GM12878 (cell line): ENCODE results near the gene HOXD1. TPM values are rescaled to one million over a fixed set of nuclear protein-coding genes. Genes with fewer than 3 reads are reported as not detected.

Experiments
- ATAC-seq: fragments of 200-7000 bp; cut with Tn5 transposase; 3 replicates; pipeline ENCODE4 v1.9.1; 2020; ENCODE audit warnings: mild to moderate bottlenecking, moderate library complexity
- BruUV-seq: library from RNA; stranded (reverse); fragments of 400-500 nt; replicated peaks from 2 replicates; lab custom pipeline; 2021; lab: Mats Ljungman, UMichigan
- CTCF ChIA-PET: fragments of 300-600 bp; sonication (Branson Sonifier 250); formaldehyde crosslinking; extraction: SDS; loops from one replicate; lab custom pipeline; 2021; ENCODE audit warnings: inconsistent platforms; lab: Yijun Ruan, JAX
- POLR2A ChIA-PET: fragments of 350-600 bp; formaldehyde crosslinking; extraction: SDS; loops from one replicate; lab custom pipeline; 2021; ENCODE audit warnings: inconsistent platforms; lab: Charles Lee
- RAD21 ChIA-PET: fragments of 300-600 bp; sonication (Branson Sonifier 250); formaldehyde crosslinking; loops from one replicate; lab custom pipeline; 2023; ENCODE audit warnings: antibody characterized with exemption; ENCODE audit not compliant: unreplicated experiment; lab: Charles Lee
- SMC1A ChIA-PET: fragments of 300-600 bp; sonication (Branson Sonifier 250); formaldehyde crosslinking; loops from one replicate; lab custom pipeline; 2023; ENCODE audit not compliant: unreplicated experiment, uncharacterized antibody; lab: Charles Lee
- DNase-seq: peaks from one replicate; pipeline ENCODE4 v3.0.0-alpha.2; 2011; ENCODE audit warnings: low read depth, low spot score
- FAIRE-seq: peaks from 3 replicates; lab custom pipeline; 2011; peaks lifted over from hg19 to GRCh38; lab: Jason Lieb, UNC
- H2AFZ ChIP-seq: 2 replicates; pipeline ENCODE4 v1.6.0; 2011; ENCODE audit warnings: low read depth, low read length, control low read depth; ENCODE audit not compliant: control insufficient read depth
- H3K27ac ChIP-seq: 2 replicates; pipeline ENCODE4 v1.5.1; 2011; ENCODE audit warnings: control low read depth; ENCODE audit not compliant: control insufficient read depth, insufficient read depth
- H3K27me3 ChIP-seq, 2 experiments: replicated peaks in 1 of 2; 2 replicates each; pipeline versions ENCODE4 v1.6.0 to v1.6.1; 2011; ENCODE audit warnings: low read length in 1 of 2; ENCODE audit not compliant: control insufficient read depth in 2 of 2, insufficient read depth in 2 of 2
- H3K36me3 ChIP-seq, 2 experiments: 2 replicates each; pipeline ENCODE4 v1.5.1; 2011; ENCODE audit warnings: low read length in 1 of 2; ENCODE audit not compliant: control insufficient read depth in 2 of 2, insufficient read depth in 2 of 2
- H3K4me1 ChIP-seq: 2 replicates; pipeline ENCODE4 v1.6.1; 2011; ENCODE audit warnings: mild to moderate bottlenecking, low read length, moderate library complexity, mixed read lengths; ENCODE audit not compliant: control insufficient read depth, insufficient read depth
- H3K4me2 ChIP-seq: 2 replicates; pipeline ENCODE4 v1.6.0; 2011; ENCODE audit warnings: control low read depth; ENCODE audit not compliant: control insufficient read depth, insufficient read depth
- H3K4me3 ChIP-seq: fragments of 200-600 bp; sonication (generic); 2 replicates; pipeline ENCODE4 v1.5.1; 2016
- H3K79me2 ChIP-seq: 2 replicates; pipeline ENCODE4 v1.6.0; 2011; ENCODE audit warnings: low read length; ENCODE audit not compliant: control insufficient read depth, insufficient read depth
- H3K9ac ChIP-seq: 2 replicates; pipeline ENCODE4 v1.8.0; 2011; ENCODE audit warnings: low read length, control low read depth, mixed read lengths; ENCODE audit not compliant: control insufficient read depth, insufficient read depth
- H3K9me3 ChIP-seq: replicated peaks from 3 replicates; pipeline ENCODE4 v1.5.1; 2011; ENCODE audit warnings: mild to moderate bottlenecking, low read length; ENCODE audit not compliant: control insufficient read depth, insufficient read depth
- H4K20me1 ChIP-seq: 2 replicates; pipeline ENCODE4 v1.6.0; 2011; ENCODE audit not compliant: control insufficient read depth, insufficient read depth
- CHD2 ChIP-seq: IDR thresholded peaks from 2 replicates; pipeline ENCODE4 v1.6.1; 2011; ENCODE audit warnings: low read depth, low read length, improper control_type of control experiment, borderline replicate concordance
- CREB1 ChIP-seq: IDR thresholded peaks from 2 replicates; pipeline ENCODE4 v1.6.1; 2012; ENCODE audit warnings: low read depth, mild to moderate bottlenecking, inconsistent platforms
- HDAC6 ChIP-seq: fragments of 200-600 bp; sonication (generic); IDR thresholded peaks from one replicate; pipeline ENCODE4 v1.8.0; 2017; ENCODE audit warnings: antibody characterized with exemption; ENCODE audit not compliant: unreplicated experiment
- KAT2A ChIP-seq: conservative IDR thresholded peaks from 2 replicates; pipeline ENCODE4 v1.6.1; 2011; ENCODE audit warnings: low read depth, low read length; ENCODE audit not compliant: control insufficient read depth
- MXI1 ChIP-seq: fragments of 150-350 bp; IDR thresholded peaks from 2 replicates; pipeline ENCODE4 v1.6.1; 2011; ENCODE audit warnings: low read depth, mild to moderate bottlenecking, inconsistent platforms, low read length, improper control_type of control experiment
- POLR2A ChIP-seq: IDR thresholded peaks from 2 replicates; pipeline ENCODE4 v1.6.1; 2011; ENCODE audit warnings: low read depth, mild to moderate bottlenecking, low read length
- SKIL ChIP-seq: fragments of 450-650 bp; IDR thresholded peaks from 2 replicates; pipeline ENCODE4 v1.6.1; 2017; ENCODE audit warnings: mild to moderate bottlenecking, low read depth, inconsistent platforms; ENCODE audit not compliant: poor library complexity, severe bottlenecking
- SREBF1 ChIP-seq: IDR thresholded peaks from 2 replicates; pipeline ENCODE4 v1.6.1; 2012; ENCODE audit warnings: mild to moderate bottlenecking, low read length
- SUZ12 ChIP-seq: fragments of 200-600 bp; sonication (generic); IDR thresholded peaks from one replicate; pipeline ENCODE4 v1.6.1; 2018; ENCODE audit warnings: antibody characterized with exemption, mild to moderate bottlenecking; ENCODE audit not compliant: unreplicated experiment
- TARDBP ChIP-seq: IDR thresholded peaks from 2 replicates; pipeline ENCODE4 v1.6.1; 2016; ENCODE audit warnings: borderline replicate concordance
- TCF12 ChIP-seq: IDR thresholded peaks from 2 replicates; pipeline ENCODE4 v1.6.1; 2011; ENCODE audit warnings: low read depth, mild to moderate bottlenecking, low read length
- YBX1 ChIP-seq: fragments of 450-650 bp; IDR thresholded peaks from 2 replicates; pipeline ENCODE4 v1.6.1; 2016; ENCODE audit warnings: antibody characterized with exemption
- ZBTB11 ChIP-seq: fragments of 450-650 bp; formaldehyde crosslinking; IDR thresholded peaks from 2 replicates; pipeline ENCODE4 v1.5.0; 2022; ENCODE audit warnings: mild to moderate bottlenecking, missing genetic modification characterization
- ZNF207 ChIP-seq: fragments of 450-650 bp; IDR thresholded peaks from 2 replicates; pipeline ENCODE4 v1.6.1; 2014; ENCODE audit warnings: antibody characterized with exemption, mild to moderate bottlenecking, borderline replicate concordance
- ZNF622 ChIP-seq: fragments of 450-650 bp; IDR thresholded peaks from 2 replicates; pipeline ENCODE4 v1.6.1; 2017; ENCODE audit warnings: mild to moderate bottlenecking, inconsistent platforms
- WGBS: methylation state at CpG from one replicate; pipeline ENCODE4 v1.1.6; 2016; ENCODE audit warnings: low lambda C conversion rate; ENCODE audit not compliant: insufficient replicate concordance, insufficient coverage; ENCODE audit errors: missing lambda C conversion rate; 5-methylcytosine and 5-hydroxymethylcytosine counted together
- in situ Hi-C: fragments of 300-500 bp; cut with MboI; formaldehyde crosslinking; loops from 9 replicates; pipeline ENCODE4 v1.14.3; 2018; ENCODE audit warnings: mixed read lengths
- intact Hi-C: fragments of 100-400 bp; cut with micrococcal nuclease; formaldehyde crosslinking; loops from one replicate; pipeline ENCODE4 v1.14.2; 2022; ENCODE audit not compliant: unreplicated experiment
- polyA plus RNA-seq, 11 experiments: library from polyadenylated mRNA; depleted of rRNA in 4 of 11; unstranded in 6 of 11; stranded (reverse) in 5 of 11; fragments of >200 nt; fragmentation: Nextera tagmentation in 4 of 11; fragmentation: Illumina TruSeq in 1 of 11; extraction: Ambion mirVana in 4 of 11; extraction: Trizol in 1 of 11; gene quantifications; 1 replicate in 1 of 11; 2 replicates in 10 of 11; pipeline versions ENCODE4 v1.2.1 to v1.2.3, GENCODE V29; 2011 to 2016; ENCODE audit warnings: inconsistent platforms in 2 of 11, missing spikeins in 2 of 11, low read depth in 1 of 11
- total RNA-seq, 4 experiments: library from RNA; depleted of rRNA in 3 of 4; stranded (reverse); fragments of >200 nt in 3 of 4; fragmentation: Illumina TruSeq in 1 of 4; extraction: Trizol in 1 of 4; gene quantifications; 2 replicates each; pipeline versions ENCODE4 v1.2.1 to v1.2.3, GENCODE V29; 2013 to 2021
- TF ChIP-seq, protein P1 (sequence below): fragments of 150-350 bp; IDR thresholded peaks from 2 replicates; pipeline ENCODE4 v1.6.1; 2014; ENCODE audit warnings: mild to moderate bottlenecking, low read depth, low read length

Gene HOXD1
- total and polyA plus RNA-seq, 10 of the 15 experiments (the other 5 are each of a cell fraction or from before 2014, with no cell fraction given): not detected

DNA sequence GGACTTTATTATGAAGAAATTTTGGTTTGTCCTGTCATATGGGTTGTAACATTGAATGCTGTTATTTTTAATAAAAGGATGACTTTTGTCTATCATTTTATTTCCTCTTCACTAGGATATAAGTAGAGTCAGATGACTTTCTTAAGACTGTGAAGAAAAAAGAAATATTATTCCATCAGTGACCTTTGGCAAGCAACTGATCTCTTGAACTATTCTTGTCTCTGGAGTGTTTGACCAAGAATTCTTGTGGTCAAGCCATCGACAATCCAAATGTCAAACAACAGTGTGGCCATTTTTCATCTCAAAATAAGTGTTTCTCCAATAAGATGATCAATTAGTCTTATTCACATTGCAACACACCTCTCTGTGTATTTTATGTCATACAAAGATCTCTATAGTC is 24.9 kb downstream of the HOXD1 start:
- no TSS peak for BruUV-seq
- no peak for ATAC-seq
- Histone ChIP-seq H3K9me3 (no peaks in the 10 kb centered on the region), H3K27me3 (no peaks in the 10 kb centered on the region; a peak in 1 of 4 replicates), H3K27ac (no peak overlapping the region)
- CTCF ChIA-PET: no interaction called here
- intact Hi-C loops: no loop called here
- no peak for TF ChIP-seq ZNF622
- TF ChIP-seq CHD2: no peak
- no peak for TF ChIP-seq ZNF207
- TF ChIP-seq TARDBP: no peak
- no peak for TF ChIP-seq CREB1
- TF ChIP-seq SKIL: no peak
- TF ChIP-seq SUZ12: no peak
- TF ChIP-seq, protein P1, sequence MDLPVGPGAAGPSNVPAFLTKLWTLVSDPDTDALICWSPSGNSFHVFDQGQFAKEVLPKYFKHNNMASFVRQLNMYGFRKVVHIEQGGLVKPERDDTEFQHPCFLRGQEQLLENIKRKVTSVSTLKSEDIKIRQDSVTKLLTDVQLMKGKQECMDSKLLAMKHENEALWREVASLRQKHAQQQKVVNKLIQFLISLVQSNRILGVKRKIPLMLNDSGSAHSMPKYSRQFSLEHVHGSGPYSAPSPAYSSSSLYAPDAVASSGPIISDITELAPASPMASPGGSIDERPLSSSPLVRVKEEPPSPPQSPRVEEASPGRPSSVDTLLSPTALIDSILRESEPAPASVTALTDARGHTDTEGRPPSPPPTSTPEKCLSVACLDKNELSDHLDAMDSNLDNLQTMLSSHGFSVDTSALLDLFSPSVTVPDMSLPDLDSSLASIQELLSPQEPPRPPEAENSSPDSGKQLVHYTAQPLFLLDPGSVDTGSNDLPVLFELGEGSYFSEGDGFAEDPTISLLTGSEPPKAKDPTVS: no peak
- no peak for TF ChIP-seq MXI1
- TF ChIP-seq SREBF1: no peak
- TF ChIP-seq ZBTB11 (CRISPR knock-in tag): no peak
- TF ChIP-seq YBX1: no peak
- TF ChIP-seq TCF12: no peak
- no peak for TF ChIP-seq KAT2A
- no peak for TF ChIP-seq POLR2A
- TF ChIP-seq HDAC6: no peak
- TF ChIP-seq, all 136 proteins: peak for 0
- RAD21 ChIA-PET: no interaction called here
- H3K9ac ChIP-seq: no peak overlapping the region
- no peak overlapping the region for H3K4me3 ChIP-seq
- no peaks in the 10 kb centered on the region for H3K4me1 ChIP-seq
- in situ Hi-C loops: no loop called here
- no peaks in the 10 kb centered on the region for H3K79me2 ChIP-seq
- POLR2A ChIA-PET: no interaction called here
- DNase-seq: no peak
- H3K36me3 ChIP-seq: no peaks in the 10 kb centered on the region
- H4K20me1 ChIP-seq: no peaks in the 10 kb centered on the region
- FAIRE-seq: no peak
- H3K4me2 ChIP-seq: no peak overlapping the region
- no peak overlapping the region for H2AFZ ChIP-seq
- SMC1A ChIA-PET: interaction anchor here (0.6 kb wide), 1 partner anchor 13 kb away, joined by 3 read pairs; no protein-coding TSS in a partner anchor
- 26% methylated on average over 1 of the region's 1 CpG for WGBS
